ENCODE measurements around the gene MTPN.

MTPN gene

DNA sequence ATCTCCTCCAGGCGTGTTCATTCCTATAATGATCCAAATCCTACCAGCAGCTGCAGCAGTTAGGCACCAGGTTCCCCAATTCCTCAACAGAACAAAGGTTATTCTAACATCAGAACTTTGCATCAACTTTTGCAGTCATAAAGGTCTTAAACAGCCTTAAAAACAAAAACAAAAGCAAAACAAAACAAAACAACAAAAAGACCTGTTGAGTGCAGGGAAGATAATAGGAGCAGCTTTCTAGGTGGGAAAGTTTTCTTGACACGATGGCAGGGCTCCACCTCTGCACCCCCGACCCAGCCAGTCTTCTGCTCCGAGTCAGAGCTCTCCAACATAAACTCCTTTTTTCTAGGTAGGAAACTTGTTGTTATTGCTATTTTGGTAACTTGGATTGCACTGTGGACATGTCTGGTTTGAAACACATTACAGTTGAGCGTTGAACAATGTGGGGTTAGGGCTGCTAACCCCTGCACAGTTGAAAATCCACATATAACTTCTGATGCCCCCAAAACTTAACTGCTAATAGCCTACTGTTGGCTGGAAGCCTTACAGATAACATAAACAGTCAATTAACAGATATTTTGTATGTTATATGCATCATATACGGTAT is 77.6 kb downstream of the MTPN start:
- Histone ChIP-seq H3K27ac (no peak overlapping the region), H3K4me3 (no peak overlapping the region), H3K36me3 (no peaks in the 10 kb centered on the region), H3K4me1 (no peaks in the 10 kb centered on the region), H3K27me3 (no peaks in the 10 kb centered on the region), H3K9me3 (no peaks in the 10 kb centered on the region)
- TF ChIP-seq, protein P1, sequence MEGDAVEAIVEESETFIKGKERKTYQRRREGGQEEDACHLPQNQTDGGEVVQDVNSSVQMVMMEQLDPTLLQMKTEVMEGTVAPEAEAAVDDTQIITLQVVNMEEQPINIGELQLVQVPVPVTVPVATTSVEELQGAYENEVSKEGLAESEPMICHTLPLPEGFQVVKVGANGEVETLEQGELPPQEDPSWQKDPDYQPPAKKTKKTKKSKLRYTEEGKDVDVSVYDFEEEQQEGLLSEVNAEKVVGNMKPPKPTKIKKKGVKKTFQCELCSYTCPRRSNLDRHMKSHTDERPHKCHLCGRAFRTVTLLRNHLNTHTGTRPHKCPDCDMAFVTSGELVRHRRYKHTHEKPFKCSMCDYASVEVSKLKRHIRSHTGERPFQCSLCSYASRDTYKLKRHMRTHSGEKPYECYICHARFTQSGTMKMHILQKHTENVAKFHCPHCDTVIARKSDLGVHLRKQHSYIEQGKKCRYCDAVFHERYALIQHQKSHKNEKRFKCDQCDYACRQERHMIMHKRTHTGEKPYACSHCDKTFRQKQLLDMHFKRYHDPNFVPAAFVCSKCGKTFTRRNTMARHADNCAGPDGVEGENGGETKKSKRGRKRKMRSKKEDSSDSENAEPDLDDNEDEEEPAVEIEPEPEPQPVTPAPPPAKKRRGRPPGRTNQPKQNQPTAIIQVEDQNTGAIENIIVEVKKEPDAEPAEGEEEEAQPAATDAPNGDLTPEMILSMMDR (IDR thresholded peaks at IDR 0.05): no peak
- no peak for DNase-seq
- intact Hi-C loops (cut with DNase I; ENCODE audit: low total_unique reads): no loop called here

DNA sequence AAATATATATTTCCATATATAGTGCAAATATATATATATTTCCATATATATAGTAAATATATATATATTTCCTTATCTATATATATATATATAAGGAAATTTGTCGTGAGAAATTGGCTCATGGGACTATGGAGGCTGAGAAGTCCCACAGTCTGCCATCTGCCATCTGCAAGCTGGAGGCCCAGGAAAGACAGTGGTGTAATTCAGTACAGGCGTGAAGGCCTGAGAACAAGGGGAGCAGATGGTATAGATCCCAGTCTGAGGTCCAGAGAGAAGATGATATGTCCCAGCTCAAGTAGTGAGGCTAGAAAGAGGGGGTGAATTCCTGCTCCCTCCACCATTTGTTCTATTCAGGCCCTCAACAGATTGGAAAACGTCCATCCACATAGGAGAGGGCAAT is 78.9 kb downstream of the MTPN start:
- DNase-seq: no peak
- TF ChIP-seq, protein P1 (IDR thresholded peaks at IDR 0.05): no peak
- Histone ChIP-seq H3K36me3 (no peaks in the 10 kb centered on the region), H3K4me1 (no peaks in the 10 kb centered on the region), H3K27ac (no peak overlapping the region), H3K27me3 (no peaks in the 10 kb centered on the region), H3K4me3 (no peak overlapping the region), H3K9me3 (no peaks in the 10 kb centered on the region)
- intact Hi-C loops (cut with DNase I; ENCODE audit: low total_unique reads): no loop called here

DNA sequence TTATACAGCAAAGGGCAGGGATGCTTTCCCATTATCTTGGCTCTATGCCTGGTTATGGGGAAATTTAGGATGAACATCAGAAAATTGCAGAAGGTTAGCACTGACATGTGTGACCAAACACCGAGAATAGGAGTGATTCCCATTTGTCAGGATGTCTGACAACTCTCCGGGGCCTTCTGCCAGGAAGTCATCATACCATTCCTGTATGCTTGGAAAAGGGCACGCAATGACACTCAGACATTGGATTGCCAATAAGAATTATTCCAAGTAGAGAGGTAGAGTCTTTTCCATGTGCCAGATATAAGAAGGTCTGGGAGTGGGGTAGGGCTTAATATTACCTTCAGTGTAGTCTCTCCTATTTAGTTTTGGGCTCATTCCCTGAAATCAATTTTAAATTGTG is 82.3 kb downstream of the MTPN start:
- no peak overlapping the region for H3K4me3 ChIP-seq
- TF ChIP-seq, protein P1 (IDR thresholded peaks at IDR 0.05): no peak
- no peaks in the 10 kb centered on the region for H3K4me1 ChIP-seq
- H3K27ac ChIP-seq: no peak overlapping the region
- no peaks in the 10 kb centered on the region for H3K9me3 ChIP-seq
- intact Hi-C loops (cut with DNase I; ENCODE audit: low total_unique reads): no loop called here
- no peaks in the 10 kb centered on the region for H3K27me3 ChIP-seq
- no peaks in the 10 kb centered on the region for H3K36me3 ChIP-seq
- no peak for DNase-seq

DNA sequence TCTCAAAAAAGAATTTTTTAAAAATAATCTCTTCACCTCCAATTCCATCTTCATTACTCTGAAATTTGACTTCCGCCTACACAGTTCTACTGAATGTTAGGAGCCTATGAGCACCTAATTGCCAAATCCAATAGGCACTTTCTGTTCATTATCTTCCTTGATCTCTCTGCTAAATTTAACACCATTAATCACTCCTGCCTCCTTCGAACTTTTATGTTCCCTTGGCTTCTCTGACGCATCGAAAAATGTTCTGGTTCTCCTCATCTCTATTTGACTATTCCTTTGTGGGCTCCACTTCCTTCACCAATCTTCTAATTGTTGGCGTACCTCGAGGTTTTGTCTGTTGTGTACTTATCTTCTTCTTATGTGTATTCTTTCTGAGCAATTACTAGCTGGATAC is 87.3 kb downstream of the MTPN start:
- Histone ChIP-seq H3K9me3 (no peaks in the 10 kb centered on the region), H3K36me3 (no peaks in the 10 kb centered on the region), H3K27ac (no peak overlapping the region), H3K4me1 (no peaks in the 10 kb centered on the region), H3K27me3 (no peaks in the 10 kb centered on the region), H3K4me3 (no peak overlapping the region)
- intact Hi-C loops (cut with DNase I; ENCODE audit: low total_unique reads): no loop called here
- TF ChIP-seq, protein P1 (IDR thresholded peaks at IDR 0.05): no peak
- DNase-seq: no peak

DNA sequence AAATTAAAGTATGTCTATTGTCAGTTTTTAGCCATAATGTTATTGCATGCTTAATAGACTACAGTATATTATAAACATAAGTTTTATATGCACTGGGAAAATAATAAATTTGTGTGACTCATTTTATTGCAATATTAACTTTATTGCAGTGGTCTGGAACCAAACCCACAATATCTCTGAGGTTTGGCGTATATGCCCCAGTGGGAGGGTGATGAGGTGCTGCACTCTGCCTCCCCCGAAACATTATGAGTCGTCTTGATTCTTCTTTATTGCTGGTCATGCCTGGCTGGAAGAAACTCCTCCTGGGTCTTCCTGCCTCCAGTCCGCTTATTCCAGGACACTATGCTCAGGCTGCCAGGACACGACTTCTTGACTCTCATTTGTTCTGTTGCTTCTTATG is 88.4 kb downstream of the MTPN start:
- intact Hi-C loops (cut with DNase I; ENCODE audit: low total_unique reads): no loop called here
- Histone ChIP-seq H3K36me3 (no peaks in the 10 kb centered on the region), H3K9me3 (no peaks in the 10 kb centered on the region), H3K4me3 (no peak overlapping the region), H3K27ac (no peak overlapping the region), H3K27me3 (no peaks in the 10 kb centered on the region), H3K4me1 (no peaks in the 10 kb centered on the region)
- TF ChIP-seq, protein P1 (IDR thresholded peaks at IDR 0.05): no peak
- DNase-seq: no peak
